Tibial nerve (tissue), 4 donors: ENCODE data around the gene LYPD5. TPM values are rescaled to one million over a fixed set of nuclear protein-coding genes. Genes with fewer than 3 reads are reported as not detected.
A peak's percentile ranks its signal among the peaks of the same experiment; 100 is the strongest.
"Not testable (repeated sequence)": the region's sequence is repeated elsewhere in the genome, so short reads cannot be mapped to it uniquely, and the experiment has no call there.

Experiments used
- DNase-seq, 2 donors: peaks; one replicate each; pipeline ENCODE4 v3.0.0-alpha.2; 2019; ENCODE audit warnings: low spot score in 2 of 2
- H3K27ac ChIP-seq, 4 donors: fragments of 200-600 bp; sonication (generic) in 3 of 4; one replicate each; pipeline ENCODE4 v1.5.1; 2017 to 2019; ENCODE audit warnings: mild to moderate bottlenecking in 1 of 4
- H3K27me3 ChIP-seq, 2 donors: fragments of 200-600 bp; sonication (generic) in 1 of 2; one replicate each; pipeline versions ENCODE4 v1.5.1 to v1.6.0; 2017 to 2019
- H3K36me3 ChIP-seq, 3 donors: fragments of 200-600 bp; sonication (generic); one replicate each; pipeline ENCODE4 v1.5.1; 2018 to 2019
- H3K4me1 ChIP-seq, 4 donors: fragments of 200-600 bp; sonication (generic) in 3 of 4; one replicate each; pipeline ENCODE4 v1.5.1; 2017 to 2019
- H3K4me3 ChIP-seq, 4 donors: fragments of 200-600 bp; sonication (generic) in 3 of 4; one replicate each; pipeline ENCODE4 v1.5.1; 2017 to 2019; ENCODE audit warnings: mild to moderate bottlenecking in 1 of 4, moderate library complexity in 1 of 4
- H3K9me3 ChIP-seq, 4 donors: fragments of 200-600 bp; sonication (generic) in 3 of 4; one replicate each; pipeline ENCODE4 v1.5.1; 2017 to 2019
- CTCF ChIP-seq, 5 experiments: fragments of 200-600 bp in 3 of 5; fragments of 450-650 bp in 2 of 5; sonication (generic) in 3 of 5; IDR thresholded peaks; one replicate each; pipeline ENCODE4 v1.5.1; 2016 to 2019; ENCODE audit warnings: antibody characterized with exemption in 5 of 5, mild to moderate bottlenecking in 3 of 5, moderate library complexity in 2 of 5
- EP300 ChIP-seq, 2 donors: sonication (generic); formaldehyde crosslinking; IDR thresholded peaks; one replicate each; pipeline ENCODE4 v1.6.1; 2017; ENCODE audit warnings: antibody characterized with exemption in 2 of 2, mild to moderate bottlenecking in 1 of 2
- POLR2A ChIP-seq, 2 donors: fragments of 450-650 bp; IDR thresholded peaks; one replicate each; pipeline ENCODE4 v1.6.1; 2017; ENCODE audit warnings: antibody characterized with exemption in 2 of 2, mild to moderate bottlenecking in 2 of 2, moderate library complexity in 2 of 2
- WGBS, 2 donors: methylation state at CpG; one replicate each; pipeline ENCODE4 v1.1.5; 2018; 5-methylcytosine and 5-hydroxymethylcytosine counted together
- total RNA-seq, 4 donors: library from RNA; depleted of rRNA; stranded (reverse); fragments of >200 nt; gene quantifications; one replicate each; pipeline ENCODE4 v1.1.0, GENCODE V29; 2016

Gene LYPD5
- total RNA-seq, 4 donors from 2014 or later: 0.39 to 2.1 (median 0.53) TPM

GRCh38 chr19:43778651-43779050 lies 23.6 kb downstream of the LYPD5 start:
- H3K27me3 ChIP-seq: peaks cover 0 to 18% of the 10 kb centered on the region in 2 donors

GRCh38 chr19:43777163-43777695 lies 25.0 kb downstream of the LYPD5 start:
- Histone ChIP-seq H3K36me3 (no peaks in the 10 kb centered on the region), H3K4me3 (no peak overlapping the region), H3K4me1 (peaks cover 0 to 50% (median 28%) of the 10 kb centered on the region in 4 donors), H3K27ac (peak overlapping the region in 3 of 4 donors; percentile 8 to 64 (median 47)), H3K27me3 (peaks cover 0 to 18% of the 10 kb centered on the region in 2 donors), H3K9me3 (no peaks in the 10 kb centered on the region)
- 3% methylated on average over 4 of the region's 4 CpGs for WGBS, 2 donors
- DNase-seq: no peak
- TF ChIP-seq POLR2A (IDR thresholded peaks at IDR 0.05): no peak
- no peak for TF ChIP-seq EP300 (IDR thresholded peaks at IDR 0.05)
- TF ChIP-seq CTCF (IDR thresholded peaks at IDR 0.05): no peak

More at GRCh38 chr19:43778651-43779050, 23.6 kb downstream of the LYPD5 start:
- H3K9me3 ChIP-seq: no peaks in the 10 kb centered on the region
- TF ChIP-seq POLR2A (IDR thresholded peaks at IDR 0.05) (no peak), CTCF (IDR thresholded peaks at IDR 0.05) (no peak), EP300 (IDR thresholded peaks at IDR 0.05) (no peak)
- WGBS, 2 donors: 80 to 90% methylated on average over 1 of the region's 1 CpG
- H3K4me1 ChIP-seq: peaks cover 0 to 50% (median 28%) of the 10 kb centered on the region in 4 donors
- no peak for DNase-seq
- peak overlapping the region in 3 of 4 donors; percentile 1 to 78 (median 43) for H3K27ac ChIP-seq
- H3K36me3 ChIP-seq: no peaks in the 10 kb centered on the region
- H3K4me3 ChIP-seq: no peak overlapping the region

- DNase-seq: no peak
- H3K4me1 ChIP-seq: peaks cover 0 to 50% (median 28%) of the 10 kb centered on the region in 4 donors
- H3K27me3 ChIP-seq: peaks cover 0 to 18% of the 10 kb centered on the region in 2 donors
- H3K4me3 ChIP-seq: no peak overlapping the region
- H3K27ac ChIP-seq: no peak overlapping the region
- no peaks in the 10 kb centered on the region for H3K9me3 ChIP-seq
- TF ChIP-seq CTCF (IDR thresholded peaks at IDR 0.05): no peak
- no peak for TF ChIP-seq POLR2A (IDR thresholded peaks at IDR 0.05)
- TF ChIP-seq EP300 (IDR thresholded peaks at IDR 0.05): no peak
- WGBS, 2 donors: 74 to 77% methylated on average over 11 of the region's 11 CpGs
- H3K36me3 ChIP-seq: no peaks in the 10 kb centered on the region
Measured at GRCh38 chr19:43776286-43776685, 26.0 kb downstream of the LYPD5 start.

- Histone ChIP-seq H3K27me3 (peaks cover 0 to 18% of the 10 kb centered on the region in 2 donors), H3K4me1 (peaks cover 0 to 50% (median 25%) of the 10 kb centered on the region in 4 donors)
Measured at GRCh38 chr19:43775299-43775890, 26.9 kb downstream of the LYPD5 start.

GRCh38 chr19:43774940-43775258 lies 27.3 kb downstream of the LYPD5 start:
- peak overlapping the region in 1 of 4 donors; percentile 27 for H3K4me3 ChIP-seq
- not testable (repeated sequence) for DNase-seq, H3K36me3 ChIP-seq, H3K9me3 ChIP-seq
- H3K4me1 ChIP-seq: peaks cover 0 to 48% (median 24%) of the 10 kb centered on the region in 4 donors
- H3K27ac ChIP-seq: peak overlapping the region in 1 of 4 donors; percentile 35
- peaks cover 0 to 18% of the 10 kb centered on the region in 2 donors for H3K27me3 ChIP-seq
- 49 to 50% methylated on average over 11 of the region's 11 CpGs for WGBS, 2 donors

More at GRCh38 chr19:43775299-43775890, 26.9 kb downstream of the LYPD5 start:
- TF ChIP-seq EP300 (IDR thresholded peaks at IDR 0.05) (no peak), POLR2A (IDR thresholded peaks at IDR 0.05) (no peak), CTCF (IDR thresholded peaks at IDR 0.05) (no peak)
- 95% methylated on average over 7 of the region's 7 CpGs for WGBS, 2 donors
- Histone ChIP-seq H3K36me3 (no peaks in the 10 kb centered on the region), H3K27ac (no peak overlapping the region), H3K4me3 (no peak overlapping the region), H3K9me3 (no peaks in the 10 kb centered on the region)
- DNase-seq: no peak
